LNCaP clone FGC (cell line): ENCODE measurements around the gene CRYBA2.

Experiments used
- DNase-seq: peaks from one replicate; pipeline ENCODE4 v3.0.0-alpha.2; 2011; ENCODE audit warnings: low read depth
- H3K4me3 ChIP-seq: 2 replicates; pipeline ENCODE4 v1.5.1; 2011; ENCODE audit warnings: mild to moderate bottlenecking, low read depth, low read length, control low read depth
- TF ChIP-seq, protein P1 (sequence below): IDR thresholded peaks from 2 replicates; pipeline ENCODE4 v1.5.1; 2012; ENCODE audit warnings: mild to moderate bottlenecking; ENCODE audit not compliant: control insufficient read depth, insufficient read depth; ENCODE audit errors: extremely low read depth

The CRYBA2 gene

GRCh38 chr2:218992703-218993344 is 398 bp downstream of the CRYBA2 start:
- DNase-seq, result no peak
- TF ChIP-seq, protein P1, sequence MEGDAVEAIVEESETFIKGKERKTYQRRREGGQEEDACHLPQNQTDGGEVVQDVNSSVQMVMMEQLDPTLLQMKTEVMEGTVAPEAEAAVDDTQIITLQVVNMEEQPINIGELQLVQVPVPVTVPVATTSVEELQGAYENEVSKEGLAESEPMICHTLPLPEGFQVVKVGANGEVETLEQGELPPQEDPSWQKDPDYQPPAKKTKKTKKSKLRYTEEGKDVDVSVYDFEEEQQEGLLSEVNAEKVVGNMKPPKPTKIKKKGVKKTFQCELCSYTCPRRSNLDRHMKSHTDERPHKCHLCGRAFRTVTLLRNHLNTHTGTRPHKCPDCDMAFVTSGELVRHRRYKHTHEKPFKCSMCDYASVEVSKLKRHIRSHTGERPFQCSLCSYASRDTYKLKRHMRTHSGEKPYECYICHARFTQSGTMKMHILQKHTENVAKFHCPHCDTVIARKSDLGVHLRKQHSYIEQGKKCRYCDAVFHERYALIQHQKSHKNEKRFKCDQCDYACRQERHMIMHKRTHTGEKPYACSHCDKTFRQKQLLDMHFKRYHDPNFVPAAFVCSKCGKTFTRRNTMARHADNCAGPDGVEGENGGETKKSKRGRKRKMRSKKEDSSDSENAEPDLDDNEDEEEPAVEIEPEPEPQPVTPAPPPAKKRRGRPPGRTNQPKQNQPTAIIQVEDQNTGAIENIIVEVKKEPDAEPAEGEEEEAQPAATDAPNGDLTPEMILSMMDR, result no peak
- no peak overlapping the region for H3K4me3 ChIP-seq

DNA sequence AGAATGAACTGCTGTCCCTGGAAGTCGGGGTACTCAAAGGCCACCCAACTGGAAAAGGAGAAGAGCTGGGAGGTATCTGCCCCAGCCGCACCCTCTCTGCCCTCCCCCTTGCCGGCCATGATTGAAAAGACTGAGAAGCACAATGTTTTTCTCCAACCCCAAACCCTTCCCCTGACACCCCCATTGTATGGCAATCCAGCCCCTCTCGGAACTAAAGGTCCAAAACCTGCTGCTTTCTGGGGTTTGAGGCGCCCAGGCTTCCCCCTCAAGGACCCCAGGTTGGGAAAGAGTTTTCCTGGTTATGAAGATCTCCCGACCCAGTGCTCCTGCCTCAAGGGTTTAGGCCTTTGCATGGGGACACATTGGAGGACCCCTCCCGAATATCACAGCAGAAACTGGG is 1.0 kb downstream of the CRYBA2 start:
- DNase-seq, result no peak
- no peak overlapping the region for H3K4me3 ChIP-seq
- TF ChIP-seq, protein P1, result no peak

GRCh38 chr2:218991674-218992168 is 1.5 kb downstream of the CRYBA2 start:
- no peak overlapping the region for H3K4me3 ChIP-seq
- TF ChIP-seq, protein P1, result no peak
- DNase-seq, result no peak

DNA sequence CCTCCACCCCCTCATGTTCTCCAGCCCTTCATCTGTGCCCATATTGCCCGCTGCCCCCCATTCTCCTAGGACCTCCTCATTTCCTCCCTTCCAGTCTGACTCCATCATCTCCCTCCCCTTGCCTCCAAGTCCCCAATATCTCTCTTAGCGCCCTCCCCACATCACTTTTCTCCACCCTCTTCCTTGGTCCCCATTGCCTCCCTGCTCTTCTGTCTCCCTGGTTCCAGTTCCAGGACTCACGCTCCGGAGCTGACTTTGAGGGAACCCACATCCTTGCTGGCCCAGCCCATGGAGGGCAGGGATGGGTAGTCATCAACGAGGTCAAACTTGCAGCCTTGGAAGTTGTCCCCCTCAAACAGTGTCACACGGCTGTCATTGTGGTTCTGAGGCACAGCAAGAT is 2.6 kb downstream of the CRYBA2 start:
- no peak overlapping the region for H3K4me3 ChIP-seq
- TF ChIP-seq, protein P1, result no peak
- no peak for DNase-seq

- TF ChIP-seq, protein P1, result no peak
- H3K4me3 ChIP-seq, result no peak overlapping the region
- DNase-seq, result no peak
These were observed 3.2 kb downstream of the CRYBA2 start for GRCh38 chr2:218990052-218990451.

DNA sequence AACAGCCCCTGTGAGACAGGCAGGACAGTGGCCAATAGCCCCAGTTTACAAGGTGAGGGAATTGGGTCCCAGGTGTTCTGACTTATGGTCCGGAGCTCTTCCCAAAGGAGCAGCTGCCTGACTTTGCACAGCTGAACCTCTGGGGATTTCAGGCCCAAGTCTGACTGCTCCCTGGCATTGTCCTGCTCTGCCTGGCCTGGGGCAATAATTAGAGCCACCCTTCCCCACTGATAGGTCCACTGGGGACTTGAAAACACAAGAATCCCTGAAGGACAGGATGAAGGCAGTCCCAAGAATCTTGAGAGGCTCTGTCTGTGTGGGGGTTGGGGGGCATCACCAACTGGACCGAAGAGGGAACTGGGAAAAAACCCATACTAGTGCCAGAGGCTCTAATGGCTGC is 4.6 kb downstream of the CRYBA2 start:
- TF ChIP-seq, protein P1, result no peak
- H3K4me3 ChIP-seq, result no peak overlapping the region
- no peak for DNase-seq

- no peak overlapping the region for H3K4me3 ChIP-seq
- TF ChIP-seq, protein P1, result no peak
- no peak for DNase-seq
These were observed 5.1 kb downstream of the CRYBA2 start for GRCh38 chr2:218988164-218988563.
